Thyroid gland (tissue), 4 donors: ENCODE results near the gene ALDH9A1. TPM values are rescaled to one million over a fixed set of nuclear protein-coding genes. Genes with fewer than 3 reads are reported as not detected.

ENCODE experiments used
- DNase-seq, 2 donors: peaks; one replicate each; pipeline ENCODE4 v3.0.0-alpha.2; 2019
- H3K27ac ChIP-seq, 3 donors: fragments of 200-600 bp; sonication (generic); 1 replicate in 2 of 3; 2 replicates in 1 of 3; pipeline ENCODE4 v1.5.1; 2016 to 2019; ENCODE audit warnings: mild to moderate bottlenecking in 1 of 3, moderate library complexity in 1 of 3
- H3K27me3 ChIP-seq: fragments of 200-600 bp; sonication (generic); one replicate; pipeline ENCODE4 v1.5.1; 2019
- H3K36me3 ChIP-seq, 2 donors: fragments of 200-600 bp; sonication (generic); one replicate each; pipeline ENCODE4 v1.5.1; 2016 to 2019
- H3K4me1 ChIP-seq, 2 donors: fragments of 200-600 bp; sonication (generic); one replicate each; pipeline ENCODE4 v1.5.1; 2017 to 2019
- H3K4me3 ChIP-seq, 3 donors: fragments of 200-600 bp; sonication (generic); replicated peaks in 1 of 3; 1 replicate in 2 of 3; 2 replicates in 1 of 3; pipeline ENCODE4 v1.5.1; 2016; ENCODE audit warnings: mild to moderate bottlenecking in 1 of 3
- H3K9me3 ChIP-seq: fragments of 200-600 bp; sonication (generic); one replicate; pipeline ENCODE4 v1.5.1; 2017
- POLR2A ChIP-seq, 2 donors: fragments of 450-650 bp; IDR thresholded peaks; one replicate each; pipeline ENCODE4 v1.6.1; 2017; ENCODE audit warnings: antibody characterized with exemption in 2 of 2, mild to moderate bottlenecking in 2 of 2, moderate library complexity in 1 of 2
- WGBS, 2 donors: methylation state at CpG; one replicate each; pipeline ENCODE4 v1.1.5; 2017; 5-methylcytosine and 5-hydroxymethylcytosine counted together
- intact Hi-C: fragments of 100-400 bp; cut with DNase I; formaldehyde crosslinking; loops from one replicate; pipeline ENCODE4 v1.15.1; 2023
- total RNA-seq, 4 donors: library from RNA; depleted of rRNA; stranded (reverse); fragments of >200 nt; gene quantifications; one replicate each; pipeline ENCODE4 v1.2.3, GENCODE V29; 2016
- TF ChIP-seq, protein P1 (sequence below), 6 experiments: fragments of 200-600 bp in 3 of 6; fragments of 450-650 bp in 3 of 6; sonication (generic) in 3 of 6; IDR thresholded peaks; one replicate each; pipeline ENCODE4 v1.5.1; 2016 to 2019; ENCODE audit warnings: antibody characterized with exemption in 6 of 6, mild to moderate bottlenecking in 2 of 6, inconsistent platforms in 1 of 6, moderate library complexity in 1 of 6

ALDH9A1 gene
- total RNA-seq, 4 donors from 2014 or later: 99.7 to 348 (median 192) TPM

DNA sequence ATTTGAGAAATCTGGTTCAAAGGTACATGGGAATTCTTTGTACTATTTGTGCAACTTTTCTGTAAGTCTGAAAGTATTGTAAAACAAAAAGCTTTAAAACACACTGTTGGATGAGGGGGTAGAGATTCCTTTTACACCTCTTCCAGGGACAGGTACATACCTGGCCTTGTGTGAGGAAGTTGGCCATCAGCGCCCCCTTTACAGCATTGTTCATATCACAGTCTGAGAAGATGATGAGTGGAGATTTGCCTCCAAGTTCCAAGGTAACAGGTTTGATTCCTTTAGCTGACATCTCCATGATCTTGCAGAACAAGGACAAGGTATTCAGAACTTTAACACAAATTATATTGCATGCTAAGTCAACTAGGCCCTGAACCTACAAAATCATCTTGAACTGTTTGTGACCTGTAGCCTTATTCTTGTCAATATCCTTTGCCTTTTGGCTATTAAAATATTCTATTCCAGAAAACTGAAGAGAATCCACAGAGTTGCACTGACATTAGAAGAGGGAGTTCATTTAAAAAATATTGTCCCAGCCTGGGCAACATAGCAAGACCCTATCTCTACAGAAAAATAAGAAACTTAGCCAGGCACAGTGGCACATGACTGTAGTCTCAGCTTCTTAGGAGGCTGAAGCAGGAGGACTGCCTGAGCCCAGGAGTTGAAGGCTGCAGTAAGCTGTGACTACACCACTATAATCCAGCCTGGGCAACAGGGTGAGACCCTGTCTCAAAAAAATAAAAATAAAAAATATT, 18.9 kb downstream of the ALDH9A1 start:
- no peaks in the 10 kb centered on the region for H3K9me3 ChIP-seq
- DNase-seq: no peak
- H3K27ac ChIP-seq: no peak overlapping the region
- H3K36me3 ChIP-seq: peaks cover 41 to 58% of the 10 kb centered on the region in 2 donors
- peaks cover 0 to 3% of the 10 kb centered on the region in 2 donors for H3K4me1 ChIP-seq
- TF ChIP-seq POLR2A (IDR thresholded peaks at IDR 0.05): no peak
- TF ChIP-seq, protein P1, sequence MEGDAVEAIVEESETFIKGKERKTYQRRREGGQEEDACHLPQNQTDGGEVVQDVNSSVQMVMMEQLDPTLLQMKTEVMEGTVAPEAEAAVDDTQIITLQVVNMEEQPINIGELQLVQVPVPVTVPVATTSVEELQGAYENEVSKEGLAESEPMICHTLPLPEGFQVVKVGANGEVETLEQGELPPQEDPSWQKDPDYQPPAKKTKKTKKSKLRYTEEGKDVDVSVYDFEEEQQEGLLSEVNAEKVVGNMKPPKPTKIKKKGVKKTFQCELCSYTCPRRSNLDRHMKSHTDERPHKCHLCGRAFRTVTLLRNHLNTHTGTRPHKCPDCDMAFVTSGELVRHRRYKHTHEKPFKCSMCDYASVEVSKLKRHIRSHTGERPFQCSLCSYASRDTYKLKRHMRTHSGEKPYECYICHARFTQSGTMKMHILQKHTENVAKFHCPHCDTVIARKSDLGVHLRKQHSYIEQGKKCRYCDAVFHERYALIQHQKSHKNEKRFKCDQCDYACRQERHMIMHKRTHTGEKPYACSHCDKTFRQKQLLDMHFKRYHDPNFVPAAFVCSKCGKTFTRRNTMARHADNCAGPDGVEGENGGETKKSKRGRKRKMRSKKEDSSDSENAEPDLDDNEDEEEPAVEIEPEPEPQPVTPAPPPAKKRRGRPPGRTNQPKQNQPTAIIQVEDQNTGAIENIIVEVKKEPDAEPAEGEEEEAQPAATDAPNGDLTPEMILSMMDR (IDR thresholded peaks at IDR 0.05): no peak
- H3K4me3 ChIP-seq: no peak overlapping the region
- intact Hi-C loops: no loop called here
- 35 to 100% methylated on average over 1 of the region's 1 CpG for WGBS, 2 donors
- no peaks in the 10 kb centered on the region for H3K27me3 ChIP-seq

DNA sequence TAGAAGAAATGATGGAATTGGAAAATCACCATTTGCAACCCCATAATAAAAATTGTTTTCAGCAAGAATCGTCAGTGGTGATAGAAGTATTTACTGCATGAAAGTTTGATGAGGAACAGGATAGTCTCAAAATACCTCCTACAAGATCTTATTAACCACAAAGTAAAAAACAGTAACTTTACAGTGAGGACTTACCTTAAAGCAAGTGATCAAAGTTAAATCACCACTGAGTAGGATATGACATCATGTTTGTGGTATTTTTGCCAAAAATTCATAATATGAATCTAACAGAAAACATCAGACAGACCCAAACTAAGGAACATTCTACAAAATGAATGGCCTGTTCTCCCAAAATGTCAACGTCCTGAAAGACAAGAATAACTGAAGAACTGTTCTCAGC, 19.9 kb downstream of the ALDH9A1 start:
- TF ChIP-seq, protein P1 (IDR thresholded peaks at IDR 0.05): no peak
- no peak for TF ChIP-seq POLR2A (IDR thresholded peaks at IDR 0.05)
- H3K27ac ChIP-seq: no peak overlapping the region
- no peaks in the 10 kb centered on the region for H3K9me3 ChIP-seq
- intact Hi-C loops: no loop called here
- DNase-seq: no peak
- no peaks in the 10 kb centered on the region for H3K4me1 ChIP-seq
- no peak overlapping the region for H3K4me3 ChIP-seq
- peaks cover 41 to 58% of the 10 kb centered on the region in 2 donors for H3K36me3 ChIP-seq
- H3K27me3 ChIP-seq: no peaks in the 10 kb centered on the region
- WGBS, 2 donors: 1 to 17% methylated on average over 2 of the region's 2 CpGs

DNA sequence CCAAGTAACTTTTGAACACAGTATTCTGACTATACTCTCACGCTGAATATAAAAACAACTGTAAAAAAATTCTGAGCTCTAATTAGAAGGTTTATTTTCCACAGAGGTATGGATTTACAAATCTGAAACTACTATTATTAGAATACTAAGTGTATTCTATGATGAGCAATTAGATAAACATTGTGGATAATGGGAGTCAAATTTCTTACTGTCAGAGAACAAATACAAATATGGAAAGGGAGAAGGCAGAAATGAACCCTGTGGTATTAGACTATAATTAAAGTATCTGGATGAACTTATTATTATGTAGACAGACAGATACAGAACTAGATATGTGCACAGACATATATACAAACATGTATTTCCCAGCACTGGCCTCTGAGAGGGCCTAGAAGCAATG, 22.6 kb downstream of the ALDH9A1 start:
- WGBS, 2 donors: 90 to 94% methylated on average over 1 of the region's 1 CpG
- no peak overlapping the region for H3K27ac ChIP-seq
- H3K4me1 ChIP-seq: no peaks in the 10 kb centered on the region
- TF ChIP-seq POLR2A (IDR thresholded peaks at IDR 0.05): no peak
- TF ChIP-seq, protein P1 (IDR thresholded peaks at IDR 0.05): no peak
- H3K27me3 ChIP-seq: no peaks in the 10 kb centered on the region
- H3K36me3 ChIP-seq: peaks cover 23 to 49% of the 10 kb centered on the region in 2 donors
- no peak overlapping the region for H3K4me3 ChIP-seq
- no peak for DNase-seq
- intact Hi-C loops: no loop called here
- no peaks in the 10 kb centered on the region for H3K9me3 ChIP-seq

DNA sequence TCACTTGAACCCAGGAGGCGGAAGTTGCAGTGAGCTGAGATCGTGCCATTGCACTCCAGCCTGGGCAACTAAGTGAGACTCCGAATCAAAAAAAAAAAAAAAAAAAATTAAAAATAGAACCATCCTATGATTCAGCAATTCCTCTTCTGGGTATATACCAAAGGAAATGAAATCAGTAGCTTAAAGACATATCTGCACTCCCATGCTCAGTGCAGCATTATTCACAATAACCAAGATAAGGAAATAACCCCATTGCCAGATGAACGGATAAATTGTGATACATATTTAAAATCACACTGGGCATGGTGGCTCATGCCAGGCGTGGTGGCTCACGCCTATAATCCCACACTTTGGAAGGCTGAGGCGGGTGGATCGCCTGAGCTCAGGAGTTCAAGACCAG, 23.8 kb downstream of the ALDH9A1 start:
- no peaks in the 10 kb centered on the region for H3K4me1 ChIP-seq
- intact Hi-C loops: no loop called here
- no peaks in the 10 kb centered on the region for H3K27me3 ChIP-seq
- no peak for DNase-seq
- WGBS, 2 donors: 93% methylated on average over 8 of the region's 8 CpGs
- no peak overlapping the region for H3K4me3 ChIP-seq
- H3K27ac ChIP-seq: no peak overlapping the region
- H3K36me3 ChIP-seq: peaks cover 22 to 40% of the 10 kb centered on the region in 2 donors
- no peak for TF ChIP-seq POLR2A (IDR thresholded peaks at IDR 0.05)
- TF ChIP-seq, protein P1 (IDR thresholded peaks at IDR 0.05): no peak
- no peaks in the 10 kb centered on the region for H3K9me3 ChIP-seq

- TF ChIP-seq, protein P1 (IDR thresholded peaks at IDR 0.05): no peak
- no peak for TF ChIP-seq POLR2A (IDR thresholded peaks at IDR 0.05)
- H3K36me3 ChIP-seq: peaks cover 13 to 33% of the 10 kb centered on the region in 2 donors
- no peak overlapping the region for H3K4me3 ChIP-seq
- H3K27me3 ChIP-seq: no peaks in the 10 kb centered on the region
- DNase-seq: no peak
- intact Hi-C loops: no loop called here
- no peak overlapping the region for H3K27ac ChIP-seq
- WGBS, 2 donors: 71 to 97% methylated on average over 2 of the region's 2 CpGs
- H3K4me1 ChIP-seq: peaks cover 8 to 10% of the 10 kb centered on the region in 2 donors
- H3K9me3 ChIP-seq: no peaks in the 10 kb centered on the region
These were observed 26.8 kb downstream of the ALDH9A1 start for GRCh38 chr1:165671526-165671925.
